GM18519 (cell line): ENCODE data around the gene CSGALNACT2.

Experiments used
- ATAC-seq: cut with Tn5 transposase; IDR thresholded peaks from one replicate; pipeline ENCODE4 v1.9.1; 2021; ENCODE audit warnings: mild to moderate bottlenecking, moderate library complexity; ENCODE audit not compliant: unreplicated experiment, low FRiP score

Gene CSGALNACT2

GRCh38 chr10:43224321-43224720 lies 86.1 kb downstream of the CSGALNACT2 start:
- ATAC-seq, result no peak

DNA sequence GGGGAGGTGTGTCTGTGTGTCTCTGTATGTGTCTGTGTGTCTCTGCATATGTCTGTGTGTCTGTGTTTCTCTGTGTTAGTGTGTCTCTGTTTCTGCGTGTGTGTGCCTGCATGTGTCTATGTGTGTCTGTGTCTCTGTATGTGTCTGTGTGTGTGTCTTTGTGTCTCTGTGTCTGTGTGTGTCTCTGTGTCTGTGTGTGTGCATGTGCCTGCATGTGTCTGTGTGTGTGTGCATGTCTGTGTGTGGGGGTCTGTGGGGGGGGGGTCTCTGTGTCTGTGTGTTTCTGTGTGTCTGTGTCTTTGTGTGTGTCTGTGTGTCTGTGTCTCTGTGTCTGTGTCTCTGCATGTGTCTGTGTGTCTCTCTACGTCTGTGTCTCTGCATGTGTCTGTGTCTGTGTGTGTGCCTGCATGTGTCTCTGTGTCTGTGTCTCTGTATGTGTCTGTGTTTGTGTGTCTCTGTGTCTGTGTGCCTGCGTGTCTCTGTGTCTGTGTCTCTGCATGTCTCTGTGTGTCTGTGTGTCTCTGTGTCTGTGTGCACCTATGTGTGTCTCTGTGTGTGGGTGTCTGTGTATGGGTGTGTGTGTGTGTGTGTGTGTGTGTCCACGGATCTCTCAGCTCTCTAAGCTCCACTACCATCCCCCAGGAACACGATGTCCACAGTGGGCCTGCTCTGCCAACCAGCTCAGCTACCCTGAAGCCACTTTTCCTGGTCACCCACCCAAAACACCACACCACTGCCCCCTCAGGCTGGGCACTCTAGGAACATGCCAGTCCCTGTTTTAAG lies 87.0 kb downstream of the CSGALNACT2 start:
- no peak for ATAC-seq

DNA sequence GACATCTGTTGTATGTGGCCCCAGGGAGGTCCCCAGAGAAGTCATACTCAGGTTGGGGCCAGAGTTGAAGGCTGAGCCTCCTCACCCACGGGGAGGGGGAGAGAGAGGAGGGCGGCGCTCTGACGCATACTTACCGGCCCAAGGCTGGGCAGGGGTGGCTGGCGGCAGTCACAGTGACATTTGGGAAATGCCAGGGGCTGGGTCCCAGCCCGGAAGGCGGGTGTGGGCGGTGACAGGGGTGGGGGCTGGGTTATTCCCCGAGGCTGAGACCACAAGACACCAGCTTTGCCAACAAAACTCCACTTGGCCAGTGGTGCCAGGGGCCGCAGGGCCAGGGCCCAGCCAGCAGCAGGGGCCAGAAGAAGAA lies 87.5 kb downstream of the CSGALNACT2 start:
- ATAC-seq, result no peak

- ATAC-seq, result no peak
These were observed 88.2 kb downstream of the CSGALNACT2 start for GRCh38 chr10:43226441-43226840.

DNA sequence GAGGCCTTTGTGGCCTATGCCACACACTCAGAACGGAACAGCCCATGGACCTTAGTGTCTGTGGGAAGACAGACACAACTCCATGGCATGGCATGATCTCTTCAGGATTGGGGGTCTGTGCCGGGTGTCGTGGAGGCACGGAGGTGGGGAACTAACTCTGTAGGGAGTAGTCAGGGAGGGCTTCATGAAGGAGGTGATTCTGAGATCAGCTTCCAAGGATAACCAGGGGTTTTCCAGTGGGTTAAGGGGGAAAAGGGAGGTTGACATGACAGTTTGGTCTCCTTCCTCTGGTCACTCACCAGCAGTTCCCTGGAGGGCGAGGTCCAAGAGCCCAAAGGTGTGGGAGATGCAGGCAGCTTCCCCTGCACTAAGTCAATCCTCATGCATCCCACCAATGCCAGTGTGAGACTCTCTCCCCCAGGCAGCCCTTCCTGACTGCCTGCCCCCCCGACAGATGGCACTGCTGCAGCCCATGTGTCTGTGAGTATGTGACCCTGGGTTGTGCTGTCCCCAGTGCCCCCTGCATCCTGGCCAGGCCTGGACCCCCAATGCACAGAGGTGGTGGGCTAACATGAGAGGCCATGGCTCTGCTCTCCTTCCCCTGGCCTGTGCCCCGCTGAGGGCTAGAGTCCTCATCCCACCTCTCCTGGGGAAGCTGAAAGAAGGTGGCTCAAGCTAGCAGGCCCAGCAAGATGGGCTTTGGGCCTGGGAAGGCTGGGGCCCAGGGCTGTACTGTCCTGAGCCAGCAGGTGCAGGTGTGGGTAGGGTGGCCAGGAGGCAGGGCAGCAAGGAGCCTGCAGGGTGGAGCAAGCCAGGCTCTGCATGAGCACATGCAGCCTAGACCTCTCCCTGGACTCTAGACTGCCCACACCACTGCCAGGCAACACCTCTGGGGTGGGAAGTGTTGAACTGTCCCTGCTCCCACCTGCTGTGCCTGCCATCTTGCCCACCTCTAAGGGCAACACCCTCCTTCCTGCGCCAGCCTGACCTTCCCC lies 88.9 kb downstream of the CSGALNACT2 start:
- ATAC-seq, result no peak

- ATAC-seq, result no peak
These were observed 89.9 kb downstream of the CSGALNACT2 start for GRCh38 chr10:43227911-43228782.

DNA sequence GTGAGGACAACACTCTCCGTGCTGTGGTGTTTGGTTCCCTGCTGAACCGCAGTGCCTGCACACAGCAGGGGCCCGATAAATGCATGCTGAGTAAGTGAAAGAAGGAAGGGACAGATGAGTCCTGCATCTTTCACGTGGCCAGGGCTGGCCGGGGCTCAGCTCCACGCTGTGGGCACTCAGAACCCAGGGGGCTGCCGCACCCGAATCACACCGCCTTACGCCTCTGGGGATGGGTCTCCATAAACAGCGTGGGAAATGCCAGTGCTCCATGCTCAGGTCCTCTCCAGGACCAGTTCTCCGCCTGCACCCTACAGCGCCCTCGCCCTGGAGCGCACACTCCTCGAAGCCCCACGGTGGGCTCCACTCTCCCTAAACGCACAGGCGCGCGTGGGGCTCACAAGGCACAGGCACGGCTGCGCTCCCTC lies 90.5 kb downstream of the CSGALNACT2 start:
- no peak for ATAC-seq

DNA sequence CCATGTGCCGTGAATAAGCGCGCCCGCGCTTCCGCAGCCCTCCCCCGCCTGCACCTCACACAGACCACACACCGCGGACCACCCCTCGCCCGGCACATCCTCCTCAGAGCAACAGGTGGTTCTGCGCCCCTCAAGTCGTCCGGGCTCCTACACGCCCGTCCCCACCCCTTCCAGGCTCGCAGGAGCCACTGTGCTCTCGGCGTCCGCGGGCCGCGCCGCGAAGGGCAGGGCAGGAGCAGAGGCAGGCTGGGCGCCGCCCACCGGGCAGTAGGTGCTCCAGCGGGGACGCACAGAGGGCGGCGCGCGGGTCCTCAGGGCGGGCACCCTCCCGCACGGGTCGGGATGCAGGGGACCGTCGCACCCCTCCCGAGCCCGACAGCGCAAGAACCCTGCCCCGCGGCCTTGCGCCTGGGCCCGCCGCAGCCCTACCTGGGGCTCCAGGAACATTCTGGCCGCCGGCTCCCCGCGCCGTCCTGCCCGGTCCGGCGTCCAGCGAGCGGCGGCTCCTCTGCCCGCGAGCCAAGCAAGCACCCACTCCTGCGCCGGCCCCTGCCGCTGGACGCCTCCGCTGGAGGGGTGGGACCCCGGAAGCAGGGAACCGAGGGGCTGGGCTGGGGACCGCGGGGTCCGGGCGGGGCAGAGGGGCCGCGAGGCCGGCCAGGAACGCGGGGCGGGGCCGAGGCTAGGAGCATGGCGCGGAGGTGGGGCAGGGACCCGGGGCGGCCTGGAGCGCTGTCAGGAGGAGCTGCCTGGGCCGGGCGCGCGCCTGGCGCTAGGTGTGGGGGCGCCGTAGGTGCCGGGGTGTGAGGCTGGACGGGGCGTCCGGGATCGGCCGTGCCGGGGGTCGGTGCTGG lies 91.2 kb downstream of the CSGALNACT2 start:
- no peak for ATAC-seq

DNA sequence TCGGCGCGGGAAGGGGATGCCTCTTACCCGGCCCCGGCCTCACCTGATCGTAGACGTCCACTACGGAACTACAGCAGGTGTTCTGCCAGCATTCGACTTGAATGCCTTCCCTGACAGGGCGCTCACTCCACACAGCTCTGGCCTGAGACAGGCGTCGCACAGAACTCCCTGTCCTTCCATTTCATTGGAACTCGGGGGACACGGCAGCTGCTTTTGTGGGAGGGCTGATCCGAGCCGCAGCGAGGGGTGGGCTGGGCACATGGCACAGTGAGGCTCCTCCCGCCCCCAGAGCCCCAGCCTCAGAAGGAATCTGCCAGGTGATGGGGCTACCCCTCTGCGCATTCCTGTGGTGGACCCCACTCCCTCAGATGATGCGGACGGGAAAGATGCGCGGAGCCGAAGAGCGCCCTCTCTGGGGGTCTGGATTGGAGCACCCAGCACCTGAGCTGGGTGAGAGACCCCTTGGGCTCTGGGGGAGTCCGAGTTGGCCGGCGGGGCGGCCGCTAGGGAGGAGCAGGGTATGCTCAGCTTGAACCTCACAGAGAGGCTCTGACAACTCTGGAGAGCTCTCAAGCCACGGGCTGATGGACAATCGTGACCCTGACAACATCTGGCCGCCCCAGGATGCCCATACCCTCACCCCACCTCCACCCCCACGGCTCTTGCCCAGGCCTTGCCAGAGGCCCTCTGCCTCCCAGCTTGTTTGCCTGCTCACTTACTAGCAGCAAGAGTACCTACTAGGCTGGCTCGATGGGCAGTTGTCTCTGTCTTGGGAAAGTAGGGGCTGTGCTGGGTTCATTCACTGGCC lies 92.1 kb downstream of the CSGALNACT2 start:
- no peak for ATAC-seq

DNA sequence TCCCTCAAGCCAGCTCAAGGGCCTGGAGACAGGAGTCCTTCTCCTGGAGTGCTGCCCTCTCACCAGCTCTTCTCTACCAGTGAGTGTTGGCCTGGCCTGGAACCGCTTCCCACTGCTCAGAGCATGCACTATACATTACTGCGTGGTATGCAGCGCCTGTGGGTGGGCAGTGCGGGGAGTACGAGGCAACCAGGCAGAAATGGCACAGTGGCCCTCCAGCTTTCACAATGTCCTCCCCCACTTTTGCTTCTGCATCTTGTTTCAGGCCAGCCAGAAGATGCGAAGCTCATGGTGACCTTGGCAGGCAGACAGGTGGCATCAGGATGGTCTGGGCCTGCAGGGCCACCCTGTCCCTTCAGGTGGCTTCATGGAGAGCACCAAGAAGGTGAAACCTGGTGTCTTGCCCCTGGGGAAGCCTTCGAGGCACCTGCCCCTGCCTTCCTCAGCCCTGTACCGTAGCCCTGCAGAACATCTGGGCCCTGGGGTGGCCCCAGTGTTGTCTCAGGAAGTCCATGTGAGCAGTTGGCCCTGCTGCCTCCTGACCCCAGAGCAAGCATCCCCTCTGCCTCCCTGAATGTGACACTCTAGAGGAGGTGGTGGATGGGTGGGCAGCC lies 92.8 kb downstream of the CSGALNACT2 start:
- no peak for ATAC-seq

GRCh38 chr10:43231523-43232078 lies 93.4 kb downstream of the CSGALNACT2 start:
- ATAC-seq, result no peak

DNA sequence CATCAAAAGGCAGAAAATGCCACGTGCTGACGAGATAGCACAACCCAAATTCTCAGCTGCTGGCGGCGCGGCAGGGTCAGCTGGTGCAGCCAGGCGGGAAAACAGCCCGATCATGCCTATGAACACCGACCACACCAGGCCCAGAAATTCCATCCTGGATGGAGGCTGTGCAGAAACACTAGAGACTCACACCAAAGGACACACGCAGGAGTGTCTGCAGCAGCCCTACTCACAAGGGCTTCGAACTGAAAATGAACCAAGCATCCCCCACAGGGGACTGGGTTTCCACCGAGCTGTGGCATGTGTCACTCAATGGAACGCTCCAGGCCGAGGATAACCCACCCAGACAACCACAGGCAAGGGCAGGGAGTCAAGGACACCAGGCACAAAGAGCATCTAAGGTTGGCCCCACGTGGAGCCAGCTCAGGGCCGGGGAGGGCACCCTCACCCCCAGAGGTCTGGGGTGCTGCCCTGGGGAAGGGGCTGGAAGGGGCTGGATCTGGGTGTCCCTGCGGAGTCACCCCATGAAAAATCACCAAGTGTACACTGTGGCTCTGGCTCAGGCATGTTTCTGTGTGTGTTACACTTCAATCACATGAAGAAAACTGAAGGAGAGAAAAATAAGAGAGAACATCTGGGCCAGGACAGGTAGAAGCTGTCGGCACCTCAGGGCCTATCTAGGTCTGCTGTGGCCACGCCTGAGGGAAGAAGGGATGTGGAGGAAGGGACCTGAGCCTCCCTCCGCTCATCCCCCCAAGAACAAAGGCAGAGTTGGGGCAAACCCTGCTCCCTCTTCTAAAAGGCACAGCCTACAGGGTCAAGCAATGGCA lies 95.6 kb downstream of the CSGALNACT2 start:
- no peak for ATAC-seq

- no peak for ATAC-seq
These were observed 96.3 kb downstream of the CSGALNACT2 start for GRCh38 chr10:43234471-43235041.
